ENCODE results near the gene SYNJ2.

The SYNJ2 gene

DNA sequence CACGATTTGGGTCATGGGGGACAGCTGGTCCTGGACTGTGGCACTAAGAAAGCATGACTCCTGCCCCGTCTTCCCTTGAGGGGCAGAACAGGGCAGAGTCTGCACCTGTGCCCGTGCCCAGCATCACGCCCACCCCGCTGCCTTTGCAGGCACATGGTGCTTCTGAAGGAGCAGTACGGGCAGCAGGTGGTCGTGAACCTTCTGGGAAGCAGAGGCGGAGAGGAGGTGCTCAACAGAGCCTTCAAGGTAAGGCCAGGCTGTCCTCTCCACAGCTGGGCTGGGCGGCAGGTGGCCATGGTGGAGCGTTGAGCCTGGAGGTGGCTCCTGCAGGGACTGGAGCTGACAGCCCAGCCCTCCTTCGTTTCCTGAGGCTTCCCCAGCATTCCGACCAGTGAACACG, 77.4 kb downstream of the SYNJ2 start:
- no peak for DNase-seq (ENCODE audit: low read depth, low spot score)

DNA sequence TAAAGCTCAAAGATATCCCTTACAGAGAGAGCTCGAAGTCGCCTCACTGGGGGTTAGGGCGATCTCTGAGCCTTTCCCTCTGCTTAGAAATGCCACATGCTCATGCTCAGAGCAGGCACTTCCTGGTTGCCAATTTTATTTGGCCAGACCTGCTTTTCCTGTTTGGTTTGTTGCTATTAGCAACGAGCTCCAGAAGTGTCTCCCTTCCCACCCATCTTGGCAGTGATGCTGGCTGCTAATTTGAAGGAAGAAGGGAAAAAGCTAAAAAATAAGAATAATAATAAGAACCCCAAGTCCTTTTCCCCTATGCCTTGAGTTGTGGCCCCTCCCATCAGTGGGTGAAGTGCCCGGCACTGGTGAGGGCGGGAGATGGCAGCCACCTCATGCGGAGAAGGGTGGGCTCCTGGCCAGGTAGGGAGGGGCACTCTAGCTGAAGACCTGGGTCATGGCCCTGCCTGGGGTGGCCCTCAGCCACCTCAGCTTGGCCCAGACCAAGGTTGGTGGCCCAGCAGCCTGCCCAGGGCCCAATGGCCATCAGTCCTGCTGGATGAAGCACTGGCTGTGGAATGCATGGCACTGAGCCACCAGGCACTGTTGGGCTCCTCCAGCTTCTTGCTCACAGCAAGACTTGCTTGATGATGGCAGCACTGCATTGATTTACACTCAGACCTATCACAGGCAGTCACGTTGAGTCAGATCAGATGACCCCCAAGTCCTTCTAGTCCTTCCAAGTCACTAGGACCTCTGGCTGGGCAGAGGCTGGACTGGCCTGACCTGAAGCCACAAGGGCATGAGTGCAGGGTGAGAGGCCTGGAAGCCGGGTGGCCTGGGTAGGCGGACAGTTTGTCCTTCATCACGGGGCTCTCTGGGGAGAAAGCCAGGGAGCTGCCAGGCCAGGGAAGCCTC, 79.0 kb downstream of the SYNJ2 start:
- no peak for DNase-seq (ENCODE audit: low read depth, low spot score)

DNA sequence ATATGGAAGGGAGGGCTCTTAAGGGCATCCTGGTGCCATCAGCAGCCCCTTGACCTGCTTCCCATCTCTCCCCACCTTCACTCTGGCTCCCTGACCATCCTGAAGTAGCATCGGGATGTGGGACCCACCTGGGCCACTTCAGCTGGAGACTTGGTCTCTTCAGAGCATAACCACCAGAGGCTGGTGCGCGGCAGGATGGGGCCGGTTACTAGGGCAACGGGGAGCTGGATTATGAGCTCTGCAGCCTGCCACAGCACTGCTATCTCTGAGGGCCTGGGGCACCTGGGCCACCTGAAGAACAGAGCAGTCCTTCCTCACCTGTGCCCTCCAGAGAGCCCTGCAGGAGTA, 79.7 kb downstream of the SYNJ2 start:
- no peak for DNase-seq (ENCODE audit: low read depth, low spot score)

DNA sequence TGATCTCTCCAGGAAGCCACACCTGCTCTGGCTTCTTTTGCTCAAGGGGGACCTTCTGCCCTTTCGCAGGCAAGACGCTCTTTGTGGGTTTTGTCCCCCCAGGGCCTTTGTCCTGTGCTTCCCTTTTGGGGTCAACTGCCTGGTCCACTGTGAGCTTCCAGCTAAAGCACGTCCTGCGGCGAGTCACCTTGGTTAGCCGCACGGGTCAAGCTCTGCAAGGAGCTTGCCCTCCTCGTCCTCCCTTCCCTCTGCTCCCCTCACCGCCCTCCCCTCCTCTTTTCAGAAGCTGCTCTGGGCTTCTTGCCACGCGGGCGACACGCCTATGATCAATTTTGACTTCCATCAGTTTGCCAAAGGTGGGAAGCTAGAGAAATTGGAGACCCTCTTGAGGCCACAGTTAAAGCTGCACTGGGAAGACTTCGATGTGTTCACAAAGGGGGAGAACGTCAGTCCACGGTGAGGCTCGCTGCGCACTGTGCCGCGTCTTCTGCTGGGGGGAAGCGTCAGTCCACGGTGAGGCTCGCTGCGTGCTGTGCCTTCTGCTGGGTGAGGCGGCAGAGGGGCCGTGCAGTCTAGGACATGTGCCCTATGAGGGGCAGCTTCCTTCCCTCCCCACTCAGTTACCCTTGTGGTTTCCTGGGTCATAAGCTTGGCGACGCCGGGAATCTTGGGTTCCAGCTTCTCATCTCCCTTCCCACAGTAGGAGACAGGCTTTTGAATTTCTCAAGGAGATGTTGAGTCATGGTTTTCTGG, 80.2 kb downstream of the SYNJ2 start:
- DNase-seq (ENCODE audit: low read depth, low spot score): no peak

DNA sequence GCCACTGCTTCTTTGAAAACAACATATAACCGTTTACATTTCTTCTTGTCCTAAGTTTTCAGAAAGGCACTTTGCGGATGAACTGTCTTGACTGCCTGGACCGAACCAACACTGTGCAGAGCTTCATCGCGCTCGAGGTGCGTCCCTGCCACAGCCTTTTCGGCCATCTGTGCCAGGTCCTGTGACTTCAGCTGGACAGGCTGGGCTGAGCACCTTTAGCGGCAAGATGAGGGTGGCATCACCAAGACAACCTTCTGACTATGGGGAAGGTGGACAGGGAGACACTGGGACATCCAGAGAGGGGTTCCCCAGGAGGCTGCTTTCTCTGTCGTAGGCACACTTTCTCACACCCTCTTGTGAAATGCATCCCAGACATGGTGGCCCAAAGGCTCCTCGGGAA, 82.1 kb downstream of the SYNJ2 start:
- no peak for DNase-seq (ENCODE audit: low read depth, low spot score)

DNA sequence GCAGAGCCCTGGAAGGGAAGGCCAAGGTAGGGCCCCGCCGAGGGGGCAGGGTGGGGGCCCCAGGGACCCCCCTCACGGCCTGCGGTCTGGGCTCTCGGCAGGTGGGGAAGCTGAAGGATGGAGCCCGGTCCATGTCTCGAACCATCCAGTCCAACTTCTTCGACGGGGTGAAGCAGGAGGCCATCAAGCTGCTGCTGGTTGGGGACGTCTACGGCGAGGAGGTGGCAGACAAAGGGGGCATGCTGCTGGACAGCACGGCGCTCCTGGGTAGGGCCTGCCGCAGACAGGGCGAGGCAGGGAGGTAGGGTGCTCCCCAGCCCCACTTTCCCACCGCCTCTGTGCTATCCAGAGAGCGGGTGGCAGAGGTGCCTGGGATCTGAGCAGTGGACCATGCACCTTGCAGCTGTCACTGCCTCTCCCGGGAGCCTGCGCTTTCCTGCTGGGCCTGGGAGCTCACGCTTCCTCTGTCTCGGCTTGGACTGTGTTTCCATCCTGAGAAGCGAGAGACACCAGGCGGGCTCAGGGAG, 83.1 kb downstream of the SYNJ2 start:
- no peak for DNase-seq (ENCODE audit: low read depth, low spot score)

DNA sequence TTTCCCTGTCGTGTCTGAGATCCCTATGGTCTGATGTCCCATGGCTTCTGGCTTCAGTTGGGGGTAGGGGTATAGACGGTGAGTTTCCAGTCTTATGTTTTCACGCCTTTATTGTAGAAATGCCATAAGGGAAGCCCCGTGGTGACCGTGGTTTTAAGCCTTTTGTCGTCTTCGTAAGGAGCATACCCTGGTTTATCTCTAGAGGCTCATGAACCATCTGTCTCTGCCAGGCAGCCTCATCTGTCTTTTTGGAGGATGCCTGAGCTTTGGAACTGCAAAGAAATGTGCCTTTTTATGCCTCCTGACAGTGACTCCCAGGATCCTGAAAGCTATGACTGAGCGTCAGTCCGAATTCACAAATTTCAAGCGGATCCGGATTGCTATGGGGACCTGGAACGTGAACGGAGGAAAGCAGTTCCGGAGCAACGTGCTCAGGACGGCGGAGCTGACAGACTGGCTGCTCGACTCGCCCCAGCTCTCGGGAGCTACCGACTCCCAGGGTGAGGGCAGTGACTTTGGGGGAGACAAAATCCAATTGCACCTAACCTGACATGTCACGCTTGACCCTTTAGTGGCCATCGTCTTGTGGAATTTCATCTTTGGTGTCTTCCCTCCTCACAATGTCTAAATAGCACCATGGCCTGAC, 84.6 kb downstream of the SYNJ2 start:
- DNase-seq (ENCODE audit: low read depth, low spot score): no peak

DNA sequence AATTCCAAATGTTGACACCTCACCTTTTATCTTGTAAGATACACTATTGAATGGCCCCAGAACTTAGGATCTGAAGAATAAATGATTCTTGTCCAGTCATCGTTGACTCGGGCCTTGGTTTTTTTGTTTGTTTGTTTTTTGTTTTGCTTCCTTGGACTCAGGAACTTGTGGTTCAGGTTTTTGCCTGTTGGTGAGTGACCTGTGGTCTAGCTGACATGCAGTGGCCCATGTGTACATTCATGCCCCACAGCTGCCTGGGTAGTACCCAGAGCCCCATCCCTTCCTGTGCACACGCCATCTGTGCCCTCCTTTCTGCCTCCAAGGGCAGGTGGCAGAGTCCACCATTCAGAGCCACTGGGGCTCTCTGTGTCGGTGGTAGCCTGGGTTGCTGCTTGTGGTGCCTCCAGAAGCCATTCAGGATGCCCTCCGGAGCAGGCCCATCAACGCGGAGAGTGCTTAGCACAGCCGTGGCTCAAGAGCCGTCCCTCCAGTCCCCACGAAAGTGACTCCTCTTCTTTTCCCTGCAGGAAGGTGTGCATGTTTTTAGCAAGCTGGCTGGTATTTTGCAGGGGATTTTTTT, 85.9 kb downstream of the SYNJ2 start:
- DNase-seq (ENCODE audit: low read depth, low spot score): no peak

DNA sequence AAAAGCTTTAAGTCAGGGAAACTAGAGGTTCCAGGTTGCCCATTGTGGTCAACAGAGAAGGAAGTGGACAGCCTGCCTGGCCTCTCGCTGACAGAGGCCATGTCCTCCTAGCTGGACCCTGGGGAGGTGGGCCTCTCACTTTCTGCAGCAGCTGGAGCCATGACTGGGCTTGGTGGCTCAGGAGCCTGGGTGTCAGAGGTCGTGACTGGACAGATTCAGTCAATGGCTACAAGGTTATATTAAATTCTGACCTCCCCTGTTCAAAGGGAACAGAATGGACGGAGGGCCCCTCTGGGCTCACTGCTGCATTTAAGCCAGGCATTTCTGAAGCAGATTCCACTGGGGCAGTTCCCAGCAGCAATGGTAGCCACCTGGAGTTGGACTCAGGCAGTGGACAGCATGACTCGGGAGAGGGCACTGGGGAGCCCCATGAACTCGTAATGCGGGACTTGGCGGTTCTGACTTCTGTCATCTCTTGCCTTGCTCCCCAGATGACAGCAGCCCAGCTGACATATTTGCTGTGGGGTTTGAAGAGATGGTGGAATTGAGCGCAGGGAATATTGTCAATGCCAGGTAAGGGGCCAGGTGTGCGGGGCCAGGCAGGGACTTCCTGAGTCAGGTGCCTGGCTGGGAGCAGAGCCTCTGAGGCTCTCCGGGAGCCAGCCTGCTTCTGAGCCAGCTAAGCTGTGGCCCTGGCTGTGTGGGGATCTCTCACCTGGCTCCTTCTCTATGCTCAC, 86.7 kb downstream of the SYNJ2 start:
- no peak for DNase-seq (ENCODE audit: low read depth, low spot score)

DNA sequence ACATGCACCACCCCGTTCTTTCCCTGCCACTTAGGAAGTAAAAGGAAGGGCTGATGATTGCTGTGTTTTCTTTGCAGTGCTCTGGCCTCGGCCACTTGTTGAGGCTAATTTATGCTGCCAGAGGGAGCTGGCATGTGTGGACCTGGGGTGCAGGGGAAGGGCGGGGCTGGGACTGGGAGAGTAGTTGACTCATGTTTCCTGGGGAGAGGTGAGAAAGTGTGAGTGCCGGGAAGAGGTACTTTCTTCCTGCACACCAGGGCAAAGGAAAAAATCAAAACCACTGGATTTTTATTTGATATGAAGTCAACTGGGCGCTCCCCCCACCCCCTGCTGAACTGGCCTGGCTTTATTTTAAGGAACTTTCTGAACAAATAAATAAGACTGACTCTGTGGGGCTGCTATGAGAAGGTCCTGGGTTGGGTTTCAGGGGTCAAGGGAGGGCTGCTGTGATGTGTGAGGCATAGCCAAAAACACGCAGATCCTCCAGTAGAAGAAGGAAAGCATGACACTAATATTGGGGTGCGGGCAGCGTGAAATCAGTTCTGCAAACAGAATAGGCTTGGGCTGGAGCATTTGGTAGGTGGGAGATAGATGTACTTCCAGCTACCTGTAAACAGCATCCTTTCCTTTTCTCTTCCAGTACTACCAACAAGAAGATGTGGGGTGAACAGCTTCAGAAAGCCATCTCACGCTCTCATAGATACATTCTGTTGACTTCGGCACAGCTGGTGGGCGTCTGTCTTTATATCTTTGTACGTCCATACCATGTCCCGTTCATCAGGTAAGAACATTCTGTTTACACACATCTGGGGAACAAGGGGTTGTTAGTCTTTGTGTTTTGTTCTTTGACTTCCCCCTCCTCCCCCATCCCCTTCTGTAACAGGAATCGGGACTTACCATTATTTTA, 87.5 kb downstream of the SYNJ2 start:
- DNase-seq (ENCODE audit: low read depth, low spot score): peak; percentile 63

DNA sequence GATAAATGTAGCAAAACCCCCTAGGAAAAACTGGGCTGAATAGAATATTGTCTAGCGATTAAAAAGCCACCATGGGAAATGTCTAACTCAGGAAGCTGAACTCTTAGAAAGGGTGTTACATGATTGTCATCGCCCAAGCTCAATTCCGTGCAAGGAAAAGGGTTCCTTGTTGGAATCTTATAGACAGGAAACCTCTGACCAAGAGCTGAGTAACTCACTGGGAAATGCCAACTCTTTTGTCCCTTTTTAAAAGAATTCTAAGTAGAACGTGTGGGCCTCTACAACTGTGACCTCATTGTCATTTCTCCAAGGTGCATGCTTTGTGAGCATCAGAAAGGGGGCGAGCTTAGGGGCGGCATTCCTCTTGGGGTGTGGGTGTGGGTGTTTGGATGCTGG, 88.1 kb downstream of the SYNJ2 start:
- no peak for DNase-seq (ENCODE audit: low read depth, low spot score)

DNA sequence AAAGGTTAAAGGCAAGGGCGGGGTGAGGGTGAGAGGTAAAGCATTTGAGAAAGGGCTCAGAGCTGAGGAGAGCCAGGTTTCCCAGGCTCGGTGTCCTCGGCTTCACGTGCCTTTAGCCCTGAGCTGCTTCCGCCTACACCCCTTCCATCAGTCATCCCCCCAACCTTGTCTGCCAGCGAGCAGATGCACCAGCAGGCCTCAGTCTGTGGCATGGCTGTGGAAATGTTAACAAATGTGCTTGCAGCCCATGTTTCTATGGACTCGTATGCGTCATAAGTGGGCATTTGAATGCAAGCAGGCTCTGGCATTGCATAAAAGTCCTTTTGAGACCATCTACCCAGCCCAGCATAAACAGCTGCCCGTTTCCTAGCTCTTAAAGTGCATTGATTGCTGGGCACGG, 88.8 kb downstream of the SYNJ2 start:
- no peak for DNase-seq (ENCODE audit: low read depth, low spot score)

DNA sequence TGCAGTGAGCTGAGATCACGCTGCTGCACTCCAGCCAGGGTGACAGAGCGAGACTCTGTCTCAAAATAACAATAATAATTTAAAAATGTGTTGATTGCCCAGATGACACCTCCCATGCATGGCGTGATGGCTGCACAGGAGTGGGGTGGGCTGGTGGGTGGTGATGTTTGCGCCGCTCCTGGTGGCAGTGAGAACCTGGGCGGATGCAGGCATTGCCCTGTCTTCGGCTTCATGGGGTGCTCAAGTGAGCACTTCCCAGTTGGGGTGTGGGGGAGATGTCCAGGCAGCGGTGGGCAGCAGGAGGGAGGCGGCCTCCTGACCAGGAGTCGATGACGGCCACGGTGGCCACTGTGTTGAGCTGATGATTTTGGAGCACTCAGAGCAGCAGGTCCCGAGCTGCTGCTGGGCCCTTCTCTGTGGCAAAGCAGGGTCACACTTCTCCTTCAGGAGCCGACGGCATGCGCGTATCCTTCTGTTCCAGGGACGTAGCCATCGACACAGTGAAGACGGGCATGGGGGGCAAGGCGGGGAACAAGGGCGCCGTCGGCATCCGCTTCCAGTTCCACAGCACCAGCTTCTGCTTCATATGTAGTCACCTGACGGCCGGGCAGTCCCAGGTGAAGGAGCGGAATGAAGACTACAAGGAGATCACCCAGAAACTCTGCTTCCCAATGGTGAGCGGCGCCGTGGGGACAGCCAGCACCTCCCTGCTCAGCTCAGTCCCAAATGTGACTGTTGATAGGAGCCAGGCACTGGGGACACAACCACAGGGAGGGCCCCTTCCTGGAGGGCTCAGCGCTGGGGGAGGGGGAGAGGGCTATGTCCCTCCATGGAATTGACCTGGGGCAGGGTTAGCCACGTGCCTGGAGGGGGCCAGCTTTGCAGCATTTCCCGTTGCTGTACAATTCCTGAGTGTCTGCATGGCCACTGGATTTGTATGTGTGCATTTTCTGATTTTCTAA, 89.7 kb downstream of the SYNJ2 start:
- DNase-seq (ENCODE audit: low read depth, low spot score): no peak

DNA sequence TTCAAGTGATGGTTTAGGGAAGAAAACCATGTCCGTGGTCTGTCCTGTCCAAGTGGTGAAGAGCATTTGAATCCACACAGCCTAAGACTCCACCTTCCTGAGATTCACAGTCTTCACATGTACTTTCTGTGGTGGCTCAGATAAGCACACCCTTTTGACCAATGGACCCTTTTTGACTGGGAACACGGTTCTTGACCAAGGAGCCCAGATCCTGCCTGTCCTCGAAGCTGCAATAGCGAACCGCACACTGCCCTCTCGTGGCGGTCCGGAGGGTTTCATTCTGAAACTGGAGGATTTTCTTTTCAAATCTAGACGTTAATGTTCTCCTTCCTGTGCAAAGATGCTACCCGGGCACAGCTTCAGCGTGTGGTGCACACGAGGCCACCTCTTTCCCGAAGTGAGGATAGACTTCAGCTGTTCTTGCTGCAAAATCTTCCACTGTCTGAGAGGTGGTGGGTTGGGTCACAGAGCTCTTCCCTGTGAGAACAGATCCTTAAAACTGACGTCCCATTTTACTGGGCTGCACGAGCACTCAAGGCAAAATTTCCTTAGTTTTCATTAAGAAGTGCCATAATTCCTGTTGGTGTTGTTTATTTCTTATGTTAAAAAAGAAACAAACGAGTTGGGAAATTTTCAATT, 90.5 kb downstream of the SYNJ2 start:
- DNase-seq (ENCODE audit: low read depth, low spot score): no peak

DNA sequence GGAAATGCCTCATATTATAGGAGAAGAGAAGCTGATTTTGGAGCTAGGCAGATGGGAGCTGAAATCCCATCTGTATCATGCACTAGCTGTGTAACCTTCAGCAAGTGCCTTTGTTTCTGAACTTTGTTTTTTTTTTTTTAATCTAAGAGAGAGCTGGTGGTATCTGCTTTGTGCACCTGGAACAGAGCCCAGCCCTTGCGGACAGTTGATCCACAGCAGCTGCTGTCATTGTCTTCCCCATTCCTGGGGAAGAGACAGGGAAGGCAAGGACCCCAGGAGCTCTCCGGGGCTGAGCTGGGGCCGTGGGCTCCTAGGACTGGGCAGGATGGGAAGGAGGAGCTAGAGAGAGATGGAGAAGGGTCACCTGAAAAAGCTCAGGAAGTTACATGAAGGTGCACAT, 92.1 kb downstream of the SYNJ2 start:
- no peak for DNase-seq (ENCODE audit: low read depth, low spot score)

DNA sequence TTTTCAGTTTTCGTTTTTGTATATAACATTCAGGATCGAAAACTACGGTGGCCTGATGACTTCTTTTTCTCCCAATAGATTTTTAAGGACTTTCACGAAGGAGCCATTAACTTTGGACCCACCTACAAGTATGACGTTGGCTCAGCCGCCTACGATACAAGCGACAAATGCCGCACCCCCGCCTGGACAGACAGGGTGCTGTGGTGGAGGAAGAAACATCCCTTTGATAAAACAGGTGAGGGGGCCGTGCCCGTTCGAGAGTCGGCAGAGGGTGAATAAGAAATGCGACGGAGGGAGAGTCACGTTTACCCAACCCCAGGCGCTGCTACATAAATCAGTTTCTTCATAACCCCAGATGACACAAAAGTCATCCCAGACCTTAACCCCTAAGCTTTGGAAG, 94.9 kb downstream of the SYNJ2 start:
- DNase-seq (ENCODE audit: low read depth, low spot score): no peak

DNA sequence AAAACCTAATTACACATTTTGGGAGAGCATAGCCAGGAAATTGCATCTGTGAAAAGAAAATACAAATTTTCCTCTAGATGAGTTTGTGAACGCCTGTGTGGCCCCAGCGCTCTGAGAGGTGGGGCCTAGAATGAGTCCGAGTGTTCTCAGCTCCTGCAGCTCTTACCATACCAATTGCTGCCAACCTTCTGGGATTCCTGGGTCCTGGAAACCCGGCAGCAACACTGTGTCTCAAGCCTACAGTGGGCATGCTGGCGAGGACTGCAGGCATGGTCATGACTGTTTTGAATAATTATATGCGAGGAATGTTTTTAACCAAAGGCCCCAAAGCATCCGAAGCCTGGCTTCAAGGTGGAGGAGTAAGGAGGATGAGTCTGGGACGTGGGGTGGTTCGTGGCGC, 96.0 kb downstream of the SYNJ2 start:
- DNase-seq (ENCODE audit: low read depth, low spot score): no peak

DNA sequence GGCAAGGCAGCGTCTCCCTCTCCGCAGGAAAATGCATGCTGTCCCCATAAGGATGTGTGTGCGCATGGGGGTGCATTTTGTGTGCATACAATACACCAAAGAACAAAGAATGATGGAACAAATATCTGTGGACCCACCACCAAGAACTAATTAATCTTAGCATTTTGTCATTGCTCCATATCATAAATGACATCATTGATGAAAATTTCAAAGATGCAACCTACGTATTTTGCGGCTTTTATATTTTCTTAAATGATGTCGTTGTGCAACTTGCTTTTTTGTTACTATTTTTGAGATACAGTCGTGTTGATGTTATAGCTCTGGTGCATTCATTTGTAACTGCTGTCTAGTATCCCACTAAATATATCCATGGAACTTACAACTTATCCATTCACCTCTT, 96.7 kb downstream of the SYNJ2 start:
- no peak for DNase-seq (ENCODE audit: low read depth, low spot score)

Data from brain pericyte (primary cell).